Natural killer cell (primary cell): ENCODE measurements around the gene RNF167. TPM values are rescaled to one million over a fixed set of nuclear protein-coding genes. Genes with fewer than 3 reads are reported as not detected.
"Not testable (repeated sequence)": the region's sequence is repeated elsewhere in the genome, so short reads cannot be mapped to it uniquely, and the experiment has no call there.

Experiments used
- ATAC-seq, 3 donors: fragments of 150-1000 bp in 2 of 3; fragments of 200-7000 bp in 1 of 3; cut with Tn5 transposase; 1 replicate in 1 of 3; 2 replicates in 2 of 3; pipeline ENCODE4 v1.10.0; 2021; ENCODE audit warnings: mild to moderate bottlenecking in 2 of 3, moderate library complexity in 2 of 3
- DNase-seq, 2 donors: peaks; one replicate each; pipeline versions ENCODE4 v3.0.0 to v3.0.0-alpha.2; 2013 to 2021; ENCODE audit warnings: mixed read lengths in 1 of 2
- H3K27ac ChIP-seq: one replicate; pipeline ENCODE4 v1.5.1; 2013; ENCODE audit warnings: mild to moderate bottlenecking, low read length
- H3K27me3 ChIP-seq: one replicate; pipeline ENCODE4 v1.6.1; 2013; ENCODE audit warnings: low read length; ENCODE audit not compliant: control insufficient read depth, insufficient read depth
- H3K36me3 ChIP-seq: one replicate; pipeline ENCODE4 v1.6.1; 2013; ENCODE audit warnings: low read length; ENCODE audit not compliant: control insufficient read depth, insufficient read depth
- H3K4me1 ChIP-seq: one replicate; pipeline ENCODE4 v1.6.1; 2013; ENCODE audit warnings: low read length; ENCODE audit not compliant: control insufficient read depth, insufficient read depth
- H3K4me3 ChIP-seq: one replicate; pipeline ENCODE4 v1.5.1; 2013; ENCODE audit warnings: low read length
- H3K9me3 ChIP-seq: one replicate; pipeline ENCODE4 v1.6.1; 2013; ENCODE audit warnings: low read length; ENCODE audit not compliant: control insufficient read depth, insufficient read depth
- H3K27ac Mint-ChIP-seq, 2 donors: one replicate each; pipeline ENCODE4 v1.8.0; 2022; ENCODE audit warnings: mild to moderate bottlenecking in 2 of 2, mixed read lengths in 2 of 2, moderate library complexity in 1 of 2
- H3K27me3 Mint-ChIP-seq, 2 donors: one replicate each; pipeline ENCODE4 v1.8.0; 2022; ENCODE audit warnings: low read depth in 2 of 2, mixed read lengths in 2 of 2
- H3K36me3 Mint-ChIP-seq: one replicate; pipeline ENCODE4 v1.8.0; 2022; ENCODE audit warnings: mixed read lengths
- H3K4me1 Mint-ChIP-seq, 2 donors: one replicate each; pipeline ENCODE4 v1.8.0; 2022; ENCODE audit warnings: mixed read lengths in 2 of 2
- H3K4me3 Mint-ChIP-seq: one replicate; pipeline ENCODE4 v1.8.0; 2022; ENCODE audit warnings: mild to moderate bottlenecking, moderate library complexity, mixed read lengths
- H3K9me3 Mint-ChIP-seq, 2 donors: one replicate each; pipeline ENCODE4 v1.8.0; 2022; ENCODE audit warnings: mixed read lengths in 2 of 2
- WGBS: methylation state at CpG from one replicate; pipeline ENCODE4 v1.1.7; 2013; ENCODE audit warnings: missing lambda C conversion rate; ENCODE audit not compliant: insufficient coverage; 5-methylcytosine and 5-hydroxymethylcytosine counted together
- intact Hi-C: fragments of 100-400 bp; cut with micrococcal nuclease; formaldehyde crosslinking; loops from one replicate; pipeline ENCODE4 v1.14.2; 2022
- total RNA-seq, 4 donors: library from RNA; stranded (reverse); fragments of 120-200 nt in 1 of 4; gene quantifications; one replicate each; pipeline versions ENCODE4 v1.2.3 to v1.2.4, GENCODE V29; 2013 to 2022
- TF ChIP-seq, protein P1 (sequence below): fragments of 200-600 bp; IDR thresholded peaks from one replicate; pipeline ENCODE4 v1.8.0; 2022; ENCODE audit warnings: antibody characterized with exemption

Gene RNF167
- total RNA-seq, 3 donors from 2014 or later (not counting 1 experiment from before 2014, with no cell fraction given) = 149 to 189 (median 177) TPM

- TF ChIP-seq, protein P1, sequence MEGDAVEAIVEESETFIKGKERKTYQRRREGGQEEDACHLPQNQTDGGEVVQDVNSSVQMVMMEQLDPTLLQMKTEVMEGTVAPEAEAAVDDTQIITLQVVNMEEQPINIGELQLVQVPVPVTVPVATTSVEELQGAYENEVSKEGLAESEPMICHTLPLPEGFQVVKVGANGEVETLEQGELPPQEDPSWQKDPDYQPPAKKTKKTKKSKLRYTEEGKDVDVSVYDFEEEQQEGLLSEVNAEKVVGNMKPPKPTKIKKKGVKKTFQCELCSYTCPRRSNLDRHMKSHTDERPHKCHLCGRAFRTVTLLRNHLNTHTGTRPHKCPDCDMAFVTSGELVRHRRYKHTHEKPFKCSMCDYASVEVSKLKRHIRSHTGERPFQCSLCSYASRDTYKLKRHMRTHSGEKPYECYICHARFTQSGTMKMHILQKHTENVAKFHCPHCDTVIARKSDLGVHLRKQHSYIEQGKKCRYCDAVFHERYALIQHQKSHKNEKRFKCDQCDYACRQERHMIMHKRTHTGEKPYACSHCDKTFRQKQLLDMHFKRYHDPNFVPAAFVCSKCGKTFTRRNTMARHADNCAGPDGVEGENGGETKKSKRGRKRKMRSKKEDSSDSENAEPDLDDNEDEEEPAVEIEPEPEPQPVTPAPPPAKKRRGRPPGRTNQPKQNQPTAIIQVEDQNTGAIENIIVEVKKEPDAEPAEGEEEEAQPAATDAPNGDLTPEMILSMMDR = no peak
Observed at GRCh38 chr17:4919511-4920047, 20.5 kb upstream of the RNF167 start.

GRCh38 chr17:4920351-4921048 is 19.6 kb upstream of the RNF167 start:
- Mint-ChIP-seq H3K36me3 (no peaks in the 10 kb centered on the region), H3K4me1 (no peaks in the 10 kb centered on the region), H3K27ac (no peak overlapping the region), H3K27me3 (no peaks in the 10 kb centered on the region), H3K9me3 (no peaks in the 10 kb centered on the region), H3K4me3 (no peak overlapping the region)
- TF ChIP-seq, protein P1 = no peak
- H3K9me3 ChIP-seq = no peaks in the 10 kb centered on the region
- H3K4me1 ChIP-seq = no peaks in the 10 kb centered on the region
- DNase-seq (no peak), ATAC-seq (peak in 1 of 3 donors; percentile 43)
- H3K36me3 ChIP-seq = no peaks in the 10 kb centered on the region
- intact Hi-C loops = no loop called here
- WGBS = 94% methylated on average over 9 of the region's 10 CpGs
- no peaks in the 10 kb centered on the region for H3K27me3 ChIP-seq
- H3K4me3 ChIP-seq = no peak overlapping the region
- no peak overlapping the region for H3K27ac ChIP-seq

More at GRCh38 chr17:4919511-4920047, 20.5 kb upstream of the RNF167 start:
- Histone ChIP-seq H3K4me1 (no peaks in the 10 kb centered on the region), H3K9me3 (no peaks in the 10 kb centered on the region), H3K4me3 (no peak overlapping the region), H3K36me3 (no peaks in the 10 kb centered on the region), H3K27ac (no peak overlapping the region), H3K27me3 (no peaks in the 10 kb centered on the region)
- H3K36me3 Mint-ChIP-seq = no peaks in the 10 kb centered on the region
- no peaks in the 10 kb centered on the region for H3K4me1 Mint-ChIP-seq
- H3K4me3 Mint-ChIP-seq = no peak overlapping the region
- WGBS = 96% methylated on average over 5 of the region's 8 CpGs
- DNase-seq (no peak), ATAC-seq (no peak)
- H3K27me3 Mint-ChIP-seq = no peaks in the 10 kb centered on the region
- no peaks in the 10 kb centered on the region for H3K9me3 Mint-ChIP-seq
- H3K27ac Mint-ChIP-seq = no peak overlapping the region
- intact Hi-C loops = no loop called here

- Mint-ChIP-seq H3K4me3 (no peak overlapping the region), H3K36me3 (no peaks in the 10 kb centered on the region), H3K4me1 (no peaks in the 10 kb centered on the region), H3K27me3 (no peaks in the 10 kb centered on the region), H3K27ac (no peak overlapping the region), H3K9me3 (no peaks in the 10 kb centered on the region)
- Histone ChIP-seq H3K27me3 (no peaks in the 10 kb centered on the region), H3K9me3 (no peaks in the 10 kb centered on the region), H3K27ac (no peak overlapping the region), H3K4me1 (no peaks in the 10 kb centered on the region), H3K4me3 (no peak overlapping the region), H3K36me3 (no peaks in the 10 kb centered on the region)
- DNase-seq (no peak), ATAC-seq (no peak)
- intact Hi-C loops = no loop called here
- TF ChIP-seq, protein P1 = no peak
- 100% methylated on average over 2 of the region's 4 CpGs for WGBS
Observed at GRCh38 chr17:4921320-4921719, 18.7 kb upstream of the RNF167 start.

GRCh38 chr17:4926577-4927335 is 13.3 kb upstream of the RNF167 start:
- H3K27me3 Mint-ChIP-seq, H3K4me1 Mint-ChIP-seq, H3K27ac ChIP-seq, DNase-seq, H3K4me3 ChIP-seq, H3K4me1 ChIP-seq, H3K27ac Mint-ChIP-seq, H3K4me3 Mint-ChIP-seq, ATAC-seq, H3K36me3 ChIP-seq, H3K9me3 ChIP-seq, intact Hi-C loops, H3K36me3 Mint-ChIP-seq, H3K9me3 Mint-ChIP-seq, H3K27me3 ChIP-seq: not testable (repeated sequence)
- WGBS = 97% methylated on average over 23 of the region's 24 CpGs
